GM12872 (cell line): ENCODE measurements around the gene DLG1.

ENCODE experiments used
- TF ChIP-seq, protein P1 (sequence below): IDR thresholded peaks from 3 replicates; pipeline ENCODE4 v1.5.1; 2011; ENCODE audit warnings: low read depth, mild to moderate bottlenecking, low read length, moderate library complexity; ENCODE audit not compliant: insufficient read depth

Gene DLG1

DNA sequence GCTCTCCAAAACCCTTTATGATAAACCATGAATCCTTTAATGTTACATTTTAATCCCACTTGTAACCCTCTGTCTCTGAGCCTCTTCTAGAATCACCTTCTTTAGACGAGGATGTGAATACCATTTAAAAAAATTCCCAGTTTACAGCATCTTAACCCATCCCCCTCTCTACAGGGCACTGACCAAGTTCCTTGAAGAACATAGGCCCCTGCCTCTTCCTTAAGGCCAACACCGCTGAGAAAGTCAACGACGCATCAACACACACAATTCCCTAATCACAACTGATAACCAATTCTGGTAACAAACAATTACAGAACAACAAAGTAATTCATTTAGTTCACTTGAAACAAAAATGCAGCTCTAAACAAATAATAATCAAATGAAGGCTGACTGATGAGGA, 130.3 kb downstream of the DLG1 start:
- TF ChIP-seq, protein P1, sequence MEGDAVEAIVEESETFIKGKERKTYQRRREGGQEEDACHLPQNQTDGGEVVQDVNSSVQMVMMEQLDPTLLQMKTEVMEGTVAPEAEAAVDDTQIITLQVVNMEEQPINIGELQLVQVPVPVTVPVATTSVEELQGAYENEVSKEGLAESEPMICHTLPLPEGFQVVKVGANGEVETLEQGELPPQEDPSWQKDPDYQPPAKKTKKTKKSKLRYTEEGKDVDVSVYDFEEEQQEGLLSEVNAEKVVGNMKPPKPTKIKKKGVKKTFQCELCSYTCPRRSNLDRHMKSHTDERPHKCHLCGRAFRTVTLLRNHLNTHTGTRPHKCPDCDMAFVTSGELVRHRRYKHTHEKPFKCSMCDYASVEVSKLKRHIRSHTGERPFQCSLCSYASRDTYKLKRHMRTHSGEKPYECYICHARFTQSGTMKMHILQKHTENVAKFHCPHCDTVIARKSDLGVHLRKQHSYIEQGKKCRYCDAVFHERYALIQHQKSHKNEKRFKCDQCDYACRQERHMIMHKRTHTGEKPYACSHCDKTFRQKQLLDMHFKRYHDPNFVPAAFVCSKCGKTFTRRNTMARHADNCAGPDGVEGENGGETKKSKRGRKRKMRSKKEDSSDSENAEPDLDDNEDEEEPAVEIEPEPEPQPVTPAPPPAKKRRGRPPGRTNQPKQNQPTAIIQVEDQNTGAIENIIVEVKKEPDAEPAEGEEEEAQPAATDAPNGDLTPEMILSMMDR = no peak

- TF ChIP-seq, protein P1 = no peak
Measured at GRCh38 chr3:197167549-197167948, 130.9 kb downstream of the DLG1 start.

DNA sequence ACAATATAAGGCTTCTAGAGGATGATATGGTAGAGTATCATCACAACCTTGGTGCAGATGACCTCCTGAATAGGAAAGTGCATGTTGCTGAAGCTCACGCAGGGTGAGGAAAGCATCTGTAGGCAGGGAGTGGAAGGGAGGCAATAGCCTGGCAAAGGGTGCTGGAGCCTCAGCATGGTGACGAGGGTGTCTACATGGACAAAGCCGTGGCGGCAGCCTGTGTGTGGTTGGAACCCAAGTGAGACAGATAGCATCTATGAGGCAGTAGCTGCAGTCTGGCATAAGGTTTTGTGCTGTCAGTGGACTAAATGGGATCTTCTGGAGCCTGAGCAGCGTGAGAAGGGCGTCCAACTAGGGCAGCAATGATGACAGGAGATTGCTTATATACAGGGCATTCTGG, 132.5 kb downstream of the DLG1 start:
- TF ChIP-seq, protein P1 = no peak

DNA sequence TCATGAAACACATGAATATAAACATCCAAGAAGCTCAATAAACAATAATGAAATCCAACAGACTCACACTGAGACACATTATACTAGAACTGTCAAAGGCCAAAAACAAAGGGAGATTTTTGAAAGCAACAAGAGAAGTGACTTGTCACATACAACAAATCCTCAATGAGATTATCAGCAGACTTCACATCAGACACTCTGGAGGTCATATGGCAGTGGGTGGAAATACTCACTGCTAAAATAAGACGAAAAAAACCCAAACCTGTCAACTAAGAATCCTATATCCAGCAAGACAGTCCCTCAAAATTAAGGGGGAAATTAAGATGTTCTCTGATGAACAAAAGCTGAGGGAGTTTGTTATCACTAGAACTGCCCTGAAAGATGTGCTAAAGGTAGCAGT, 143.4 kb downstream of the DLG1 start:
- TF ChIP-seq, protein P1 = no peak

DNA sequence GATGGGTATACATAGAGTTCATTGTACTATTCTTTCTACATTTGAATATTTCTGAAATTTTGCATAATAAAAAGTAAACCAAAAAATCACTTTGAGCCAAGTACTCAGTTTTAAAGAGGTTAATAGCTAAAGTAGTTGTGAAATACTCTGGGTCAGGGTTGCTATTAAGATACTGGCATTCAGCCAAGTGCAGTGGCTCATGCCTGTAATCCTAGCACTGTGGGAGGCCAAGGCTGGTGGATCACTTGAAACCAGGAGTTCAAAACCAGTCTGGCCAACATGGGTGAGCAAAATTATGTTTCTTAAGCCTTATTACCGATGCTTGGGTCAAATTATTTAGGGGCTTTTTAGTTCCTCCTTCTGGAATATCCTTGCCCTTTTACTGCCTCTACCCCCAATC, 146.8 kb downstream of the DLG1 start:
- TF ChIP-seq, protein P1 = no peak

DNA sequence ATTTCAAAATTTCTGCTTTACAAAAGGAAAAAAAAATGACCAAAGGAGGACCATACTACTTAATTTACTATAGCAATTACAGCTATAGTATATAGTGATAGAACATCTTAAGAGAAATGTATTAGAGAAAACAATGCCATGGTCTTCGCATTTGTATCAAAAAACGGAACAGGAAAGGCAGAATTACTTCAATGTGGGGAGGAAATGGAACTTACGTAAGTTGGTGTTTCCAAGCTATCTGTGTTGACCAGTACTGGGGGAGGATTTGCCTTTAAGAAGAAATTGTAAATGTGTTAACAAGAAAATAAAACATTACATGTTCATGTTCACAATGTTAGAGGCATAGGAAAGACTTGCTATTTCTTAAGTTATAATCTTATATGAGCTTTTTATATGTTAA, 148.9 kb downstream of the DLG1 start:
- TF ChIP-seq, protein P1 = no peak

- TF ChIP-seq, protein P1 = no peak
Measured at GRCh38 chr3:197144188-197144587, 154.2 kb downstream of the DLG1 start.

- TF ChIP-seq, protein P1 = no peak
Measured at GRCh38 chr3:197139586-197139985, 158.8 kb downstream of the DLG1 start.
